GM12878 (cell line): ENCODE measurements around the gene TOX2. TPM values are rescaled to one million over a fixed set of nuclear protein-coding genes. Genes with fewer than 3 reads are reported as not detected.

Source experiments
- ATAC-seq: fragments of 200-7000 bp; cut with Tn5 transposase; 3 replicates; pipeline ENCODE4 v1.9.1; 2020; ENCODE audit warnings: mild to moderate bottlenecking, moderate library complexity
- BruUV-seq: library from RNA; stranded (reverse); fragments of 400-500 nt; replicated peaks from 2 replicates; lab custom pipeline; 2021; lab: Mats Ljungman, UMichigan
- CTCF ChIA-PET: fragments of 300-600 bp; sonication (Branson Sonifier 250); formaldehyde crosslinking; extraction: SDS; loops from one replicate; lab custom pipeline; 2021; ENCODE audit warnings: inconsistent platforms; lab: Yijun Ruan, JAX
- POLR2A ChIA-PET: fragments of 350-600 bp; formaldehyde crosslinking; extraction: SDS; loops from one replicate; lab custom pipeline; 2021; ENCODE audit warnings: inconsistent platforms; lab: Charles Lee
- RAD21 ChIA-PET: fragments of 300-600 bp; sonication (Branson Sonifier 250); formaldehyde crosslinking; loops from one replicate; lab custom pipeline; 2023; ENCODE audit warnings: antibody characterized with exemption; ENCODE audit not compliant: unreplicated experiment; lab: Charles Lee
- SMC1A ChIA-PET: fragments of 300-600 bp; sonication (Branson Sonifier 250); formaldehyde crosslinking; loops from one replicate; lab custom pipeline; 2023; ENCODE audit not compliant: unreplicated experiment, uncharacterized antibody; lab: Charles Lee
- DNase-seq: peaks from one replicate; pipeline ENCODE4 v3.0.0-alpha.2; 2011; ENCODE audit warnings: low read depth, low spot score
- FAIRE-seq: peaks from 3 replicates; lab custom pipeline; 2011; peaks lifted over from hg19 to GRCh38; lab: Jason Lieb, UNC
- H2AFZ ChIP-seq: 2 replicates; pipeline ENCODE4 v1.6.0; 2011; ENCODE audit warnings: low read depth, low read length, control low read depth; ENCODE audit not compliant: control insufficient read depth
- H3K27ac ChIP-seq: 2 replicates; pipeline ENCODE4 v1.5.1; 2011; ENCODE audit warnings: control low read depth; ENCODE audit not compliant: control insufficient read depth, insufficient read depth
- H3K27me3 ChIP-seq, 2 experiments: replicated peaks in 1 of 2; 2 replicates each; pipeline versions ENCODE4 v1.6.0 to v1.6.1; 2011; ENCODE audit warnings: low read length in 1 of 2; ENCODE audit not compliant: control insufficient read depth in 2 of 2, insufficient read depth in 2 of 2
- H3K36me3 ChIP-seq, 2 experiments: 2 replicates each; pipeline ENCODE4 v1.5.1; 2011; ENCODE audit warnings: low read length in 1 of 2; ENCODE audit not compliant: control insufficient read depth in 2 of 2, insufficient read depth in 2 of 2
- H3K4me1 ChIP-seq: 2 replicates; pipeline ENCODE4 v1.6.1; 2011; ENCODE audit warnings: mild to moderate bottlenecking, low read length, moderate library complexity, mixed read lengths; ENCODE audit not compliant: control insufficient read depth, insufficient read depth
- H3K4me2 ChIP-seq: 2 replicates; pipeline ENCODE4 v1.6.0; 2011; ENCODE audit warnings: control low read depth; ENCODE audit not compliant: control insufficient read depth, insufficient read depth
- H3K4me3 ChIP-seq: fragments of 200-600 bp; sonication (generic); 2 replicates; pipeline ENCODE4 v1.5.1; 2016
- H3K79me2 ChIP-seq: 2 replicates; pipeline ENCODE4 v1.6.0; 2011; ENCODE audit warnings: low read length; ENCODE audit not compliant: control insufficient read depth, insufficient read depth
- H3K9ac ChIP-seq: 2 replicates; pipeline ENCODE4 v1.8.0; 2011; ENCODE audit warnings: low read length, control low read depth, mixed read lengths; ENCODE audit not compliant: control insufficient read depth, insufficient read depth
- H3K9me3 ChIP-seq: replicated peaks from 3 replicates; pipeline ENCODE4 v1.5.1; 2011; ENCODE audit warnings: mild to moderate bottlenecking, low read length; ENCODE audit not compliant: control insufficient read depth, insufficient read depth
- H4K20me1 ChIP-seq: 2 replicates; pipeline ENCODE4 v1.6.0; 2011; ENCODE audit not compliant: control insufficient read depth, insufficient read depth
- FOS ChIP-seq: IDR thresholded peaks from 3 replicates; pipeline ENCODE4 v1.6.1; 2011; ENCODE audit warnings: borderline replicate concordance; ENCODE audit not compliant: insufficient read length; ENCODE audit errors: extremely low read depth
- POLR2AphosphoS2 ChIP-seq: IDR thresholded peaks from 2 replicates; pipeline ENCODE4 v1.6.1; 2011; ENCODE audit warnings: low read depth, mild to moderate bottlenecking, low read length, improper control_type of control experiment, moderate library complexity
- RB1 ChIP-seq: fragments of 450-650 bp; formaldehyde crosslinking; IDR thresholded peaks from 2 replicates; pipeline ENCODE4 v1.6.1; 2017; ENCODE audit warnings: mild to moderate bottlenecking, borderline replicate concordance
- SUPT20H ChIP-seq: IDR thresholded peaks from 2 replicates; pipeline ENCODE4 v1.6.1; 2011; ENCODE audit warnings: low read depth, mild to moderate bottlenecking, low read length, moderate library complexity, borderline replicate concordance; ENCODE audit not compliant: control insufficient read depth
- USF1 ChIP-seq: IDR thresholded peaks from 2 replicates; pipeline ENCODE4 v1.6.1; 2011; ENCODE audit warnings: borderline replicate concordance, low read depth, mild to moderate bottlenecking, moderate library complexity, mixed read lengths, low read length; ENCODE audit not compliant: insufficient read depth; ENCODE audit errors: extremely low read length
- YBX1 ChIP-seq: fragments of 450-650 bp; IDR thresholded peaks from 2 replicates; pipeline ENCODE4 v1.6.1; 2016; ENCODE audit warnings: antibody characterized with exemption
- WGBS: methylation state at CpG from one replicate; pipeline ENCODE4 v1.1.6; 2016; ENCODE audit warnings: low lambda C conversion rate; ENCODE audit not compliant: insufficient replicate concordance, insufficient coverage; ENCODE audit errors: missing lambda C conversion rate; 5-methylcytosine and 5-hydroxymethylcytosine counted together
- in situ Hi-C: fragments of 300-500 bp; cut with MboI; formaldehyde crosslinking; loops from 9 replicates; pipeline ENCODE4 v1.14.3; 2018; ENCODE audit warnings: mixed read lengths
- intact Hi-C: fragments of 100-400 bp; cut with micrococcal nuclease; formaldehyde crosslinking; loops from one replicate; pipeline ENCODE4 v1.14.2; 2022; ENCODE audit not compliant: unreplicated experiment
- polyA plus RNA-seq, 11 experiments: library from polyadenylated mRNA; depleted of rRNA in 4 of 11; unstranded in 6 of 11; stranded (reverse) in 5 of 11; fragments of >200 nt; fragmentation: Nextera tagmentation in 4 of 11; fragmentation: Illumina TruSeq in 1 of 11; extraction: Ambion mirVana in 4 of 11; extraction: Trizol in 1 of 11; gene quantifications; 1 replicate in 1 of 11; 2 replicates in 10 of 11; pipeline versions ENCODE4 v1.2.1 to v1.2.3, GENCODE V29; 2011 to 2016; ENCODE audit warnings: inconsistent platforms in 2 of 11, missing spikeins in 2 of 11, low read depth in 1 of 11
- total RNA-seq, 4 experiments: library from RNA; depleted of rRNA in 3 of 4; stranded (reverse); fragments of >200 nt in 3 of 4; fragmentation: Illumina TruSeq in 1 of 4; extraction: Trizol in 1 of 4; gene quantifications; 2 replicates each; pipeline versions ENCODE4 v1.2.1 to v1.2.3, GENCODE V29; 2013 to 2021

TOX2 gene
- total and polyA plus RNA-seq, 10 of the 15 experiments (the other 5 are each of a cell fraction or from before 2014, with no cell fraction given), result 2.6 to 40.5 (median 7.9) TPM

- Histone ChIP-seq H4K20me1 (no peaks in the 10 kb centered on the region), H3K9ac (no peak overlapping the region), H3K27ac (no peak overlapping the region), H3K79me2 (no peaks in the 10 kb centered on the region), H3K9me3 (no peaks in the 10 kb centered on the region), H3K4me2 (no peak overlapping the region), H3K4me1 (no peaks in the 10 kb centered on the region), H3K36me3 (no peaks in the 10 kb centered on the region)
- in situ Hi-C loops (no loop called here), intact Hi-C loops (no loop called here)
- CTCF ChIA-PET, result interaction anchor here (0.6 to 1.9 kb wide), 9 partner anchors 12 to 602 kb away, joined by 3 to 5 read pairs (median 4); no protein-coding TSS in a partner anchor
- POLR2A ChIA-PET, result interaction anchor here (0.7 to 1.3 kb wide), 3 partner anchors 10 to 65 kb away, joined by 3 to 4 read pairs (median 3); no protein-coding TSS in a partner anchor
- FAIRE-seq, result no peak
- no peak for DNase-seq
- RAD21 ChIA-PET, result interaction anchor here (0.9 to 1.5 kb wide), 11 partner anchors 15 to 245 kb away, joined by 3 to 7 read pairs (median 5); no protein-coding TSS in a partner anchor
- peak; percentile 48; the same call in 2 of the 3 replicates for ATAC-seq
- TF ChIP-seq YBX1, result no peak
- TF ChIP-seq RB1, result no peak
- no peak for TF ChIP-seq USF1
- TF ChIP-seq SUPT20H, result no peak
- no peak for TF ChIP-seq FOS
- no peak for TF ChIP-seq POLR2AphosphoS2
- TF ChIP-seq, all 136 proteins: peak for 0
- H3K4me3 ChIP-seq, result no peak overlapping the region
- 87% methylated on average over 4 of the region's 4 CpGs for WGBS
- H2AFZ ChIP-seq, result no peak overlapping the region
- SMC1A ChIA-PET, result interaction anchor here (0.8 to 5.1 kb wide), 14 partner anchors 9 to 233 kb away, joined by 3 to 32 read pairs (median 4); no protein-coding TSS in a partner anchor
- H3K27me3 ChIP-seq, result no peaks in the 10 kb centered on the region
- no TSS peak for BruUV-seq
These were observed 66.9 kb downstream of the TOX2 start for GRCh38 chr20:43981540-43981939.
